SK-N-SH (cell line): Measurements from ENCODE around the gene TPM3.

Source experiments
- CTCF ChIP-seq: fragments of 200-600 bp; sonication (generic); IDR thresholded peaks from 2 replicates; pipeline ENCODE4 v1.6.1; 2017; ENCODE audit warnings: antibody characterized with exemption, mild to moderate bottlenecking, moderate library complexity
- FOSL2 ChIP-seq: IDR thresholded peaks from 2 replicates; pipeline ENCODE4 v1.4.0; 2012; ENCODE audit warnings: low read depth, mild to moderate bottlenecking, moderate library complexity, borderline replicate concordance
- IRF3 ChIP-seq: fragments of 150-350 bp; IDR thresholded peaks from 2 replicates; pipeline ENCODE4 v1.6.1; 2016; ENCODE audit warnings: mild to moderate bottlenecking, low read depth, low read length
- JUND ChIP-seq: IDR thresholded peaks from 2 replicates; pipeline ENCODE4 v1.4.0; 2012
- MEF2A ChIP-seq: IDR thresholded peaks from 2 replicates; pipeline ENCODE4 v1.4.0; 2012; ENCODE audit warnings: low read depth, borderline replicate concordance
- NFIC ChIP-seq: IDR thresholded peaks from 2 replicates; pipeline ENCODE4 v1.4.0; 2012; ENCODE audit warnings: borderline replicate concordance
- POLR2AphosphoS5 ChIP-seq: IDR thresholded peaks from 2 replicates; pipeline ENCODE4 v1.6.1; 2012; ENCODE audit warnings: low read depth, low read length
- RAD21 ChIP-seq: IDR thresholded peaks from 2 replicates; pipeline ENCODE4 v1.6.1; 2012; ENCODE audit warnings: mild to moderate bottlenecking, low read length
- RFX5 ChIP-seq: IDR thresholded peaks from 2 replicates; pipeline ENCODE4 v1.6.1; 2012; ENCODE audit warnings: mild to moderate bottlenecking, improper control_type of control experiment, low read length
- RXRA ChIP-seq: IDR thresholded peaks from 2 replicates; pipeline ENCODE4 v1.4.0; 2012; ENCODE audit warnings: low read depth, mild to moderate bottlenecking, borderline replicate concordance
- YY1 ChIP-seq: IDR thresholded peaks from 2 replicates; pipeline ENCODE4 v1.4.0; 2012; ENCODE audit warnings: low read depth, mild to moderate bottlenecking

- TF ChIP-seq CTCF (no peak), RFX5 (no peak), YY1 (no peak), FOSL2 (no peak), NFIC (no peak), JUND (no peak), MEF2A (no peak), RAD21 (no peak), POLR2AphosphoS5 (no peak), IRF3 (no peak), RXRA (no peak)
Measured at GRCh38 chr1:154148807-154149206, 43.1 kb downstream of the TPM3 start.
